Neural progenitor cell (in vitro differentiated cells): Measurements from ENCODE around the gene COL4A3.

Experiments used
- CTCF ChIP-seq: fragments of 200-600 bp; sonication (generic); IDR thresholded peaks from 2 replicates; pipeline ENCODE4 v1.5.1; 2017; ENCODE audit warnings: antibody characterized with exemption, mild to moderate bottlenecking
- EZH2 ChIP-seq: fragments of 200-600 bp; sonication (generic); IDR thresholded peaks from 2 replicates; pipeline ENCODE4 v1.6.1; 2017; ENCODE audit warnings: antibody characterized with exemption, mild to moderate bottlenecking, moderate library complexity

DNA sequence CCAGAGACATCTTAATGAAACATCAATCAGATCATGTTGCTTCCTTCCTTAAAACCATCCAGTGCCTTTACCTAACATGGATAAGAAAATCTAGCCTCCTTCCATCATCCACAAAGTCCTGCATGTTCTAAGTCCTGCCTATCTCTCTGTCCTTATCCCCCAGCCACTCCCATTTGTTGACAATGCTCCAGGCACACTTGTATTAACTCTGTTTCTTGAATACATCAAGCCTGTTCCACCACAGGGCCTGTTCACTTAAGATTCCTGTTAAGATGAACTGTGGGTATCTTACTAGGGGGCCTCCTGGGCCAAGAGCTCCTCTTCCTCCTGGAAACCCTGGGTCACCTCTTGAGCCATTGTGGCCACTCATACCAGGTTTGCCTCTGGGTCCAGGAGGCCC lies 46.1 kb upstream of the COL4A3 start:
- TF ChIP-seq EZH2 (no peak), CTCF (no peak)
